NCI-H2196 (cell line): ENCODE results near the gene FHIP2A.
"Not testable (repeated sequence)": the region's sequence is repeated elsewhere in the genome, so short reads cannot be mapped to it uniquely, and the experiment has no call there.

Source experiments
- DNase-seq: peaks from one replicate; lab custom pipeline; 2025; ENCODE audit not compliant: unreplicated experiment; lab: John Stamatoyannopoulos, UW

Gene FHIP2A

DNA sequence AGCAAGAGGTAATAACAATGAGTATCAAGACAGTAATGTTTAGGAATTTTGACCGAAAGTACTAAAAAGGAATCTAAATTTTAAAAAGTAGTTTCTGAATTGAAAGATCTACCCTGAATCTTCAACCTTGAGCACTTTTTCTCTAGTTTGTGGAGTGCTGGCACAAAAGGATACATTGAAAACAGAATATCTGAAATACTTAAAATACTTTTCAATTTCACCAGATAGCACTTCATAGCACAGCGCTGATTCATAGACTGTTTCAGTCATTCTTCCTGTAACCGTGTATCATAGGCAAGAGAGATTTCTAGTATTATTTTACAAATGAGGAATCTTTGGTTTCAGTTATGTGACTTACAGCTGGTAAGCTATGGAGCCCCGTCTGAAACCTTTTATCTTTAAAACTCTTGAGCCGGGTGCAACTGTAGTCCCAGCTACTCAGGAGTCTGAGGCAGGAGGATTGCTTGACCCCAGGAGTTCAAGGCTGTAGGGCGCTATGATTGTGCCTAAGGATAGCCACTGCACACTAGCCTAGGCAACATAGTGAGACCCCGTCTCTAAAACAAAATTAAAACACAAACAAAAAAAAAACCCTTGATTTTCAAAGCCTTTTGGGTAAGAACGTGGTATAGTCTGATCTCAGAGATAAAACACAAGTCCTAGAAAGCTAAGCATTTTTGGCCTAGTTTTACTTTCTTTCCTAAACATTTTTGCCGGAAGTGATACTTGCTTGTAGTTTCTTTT, 35.1 kb downstream of the FHIP2A start:
- DNase-seq, result no peak

DNA sequence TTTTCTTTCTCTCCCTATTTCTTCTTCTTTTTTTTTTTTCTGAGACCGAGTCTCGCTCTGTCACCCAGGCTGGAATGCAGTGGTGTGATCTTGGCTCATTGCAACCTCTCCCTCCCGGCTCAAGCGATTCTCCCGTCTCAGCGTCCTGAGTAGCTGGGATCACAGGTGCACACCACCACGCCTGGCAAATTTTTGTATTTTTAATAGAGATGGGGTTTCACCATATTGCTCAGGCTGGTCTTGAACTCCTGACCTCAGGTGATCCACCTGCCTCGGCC, 35.6 kb downstream of the FHIP2A start:
- DNase-seq, result not testable (repeated sequence)

GRCh38 chr10:114857922-114858629, 36.5 kb downstream of the FHIP2A start:
- no peak for DNase-seq

DNA sequence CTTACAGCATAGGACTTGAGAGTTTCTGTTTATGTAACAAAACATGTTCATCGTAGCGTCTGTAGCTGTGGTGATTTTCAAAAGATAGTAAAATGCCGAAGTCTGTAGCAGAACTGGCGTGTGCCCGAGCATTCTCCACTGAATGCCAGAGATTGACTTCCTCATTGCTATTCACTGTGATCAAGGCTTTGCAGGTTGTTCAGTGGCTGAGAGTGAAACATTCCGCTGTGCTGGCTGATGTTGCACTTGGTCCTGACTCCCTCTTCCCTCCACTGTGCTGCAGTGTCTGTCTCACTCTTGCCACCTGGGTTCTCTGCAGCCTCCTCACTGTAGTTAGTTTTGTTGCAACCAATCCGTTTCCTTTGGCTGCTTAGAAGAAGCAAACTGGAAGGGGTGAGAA, 37.6 kb downstream of the FHIP2A start:
- DNase-seq, result no peak

- no peak for DNase-seq
Measured at GRCh38 chr10:114862456-114862855, 40.9 kb downstream of the FHIP2A start.

GRCh38 chr10:114867365-114867764, 45.8 kb downstream of the FHIP2A start:
- DNase-seq, result no peak

- no peak for DNase-seq
Measured at GRCh38 chr10:114868870-114869519, 47.4 kb downstream of the FHIP2A start.

DNA sequence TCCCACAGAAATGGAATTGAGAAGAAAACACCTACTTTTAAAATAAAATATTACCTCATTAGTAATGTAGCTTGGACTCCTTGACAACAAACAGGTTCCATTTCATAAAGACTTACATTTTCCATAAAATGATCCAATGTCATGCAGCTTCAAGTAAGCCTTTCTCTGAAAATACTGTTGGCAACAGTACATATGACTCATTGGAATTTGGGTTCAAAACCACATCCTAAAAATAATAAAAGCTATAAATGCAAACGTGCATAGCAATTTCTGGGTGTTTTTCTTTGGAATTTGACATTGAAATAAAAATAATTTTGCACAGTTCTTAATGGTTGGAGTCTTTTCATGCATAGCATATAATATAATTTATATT, 47.9 kb downstream of the FHIP2A start:
- DNase-seq, result no peak

DNA sequence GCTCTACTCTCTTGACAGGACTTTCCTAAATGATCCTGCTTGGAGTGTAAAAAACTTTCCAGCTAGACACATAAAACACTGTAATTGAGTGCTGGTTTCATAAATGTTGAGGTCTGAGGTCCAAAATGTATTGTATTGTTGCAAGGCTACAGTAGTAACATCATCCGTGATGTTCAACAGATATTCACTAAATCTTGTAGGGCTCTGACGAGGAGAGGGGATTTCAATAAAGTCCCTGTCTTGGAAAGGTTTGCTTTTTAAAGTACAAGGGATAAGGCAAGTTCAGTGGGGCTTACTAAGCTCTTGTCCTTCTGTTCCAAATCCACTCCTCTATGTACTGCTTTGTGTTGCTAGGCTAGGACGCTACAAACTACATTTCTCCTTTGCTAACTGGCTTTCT, 48.9 kb downstream of the FHIP2A start:
- DNase-seq, result no peak

- DNase-seq, result no peak
Measured at GRCh38 chr10:114871379-114871778, 49.8 kb downstream of the FHIP2A start.
